HG03460 (cell line): ENCODE results near the gene ATP2B3.

ENCODE experiments used
- ATAC-seq: cut with Tn5 transposase; IDR thresholded peaks from one replicate; pipeline ENCODE4 v1.9.1; 2021; ENCODE audit not compliant: unreplicated experiment

Gene ATP2B3

GRCh38 chrX:153564047-153564606 lies 46.7 kb downstream of the ATP2B3 start:
- ATAC-seq = no peak

DNA sequence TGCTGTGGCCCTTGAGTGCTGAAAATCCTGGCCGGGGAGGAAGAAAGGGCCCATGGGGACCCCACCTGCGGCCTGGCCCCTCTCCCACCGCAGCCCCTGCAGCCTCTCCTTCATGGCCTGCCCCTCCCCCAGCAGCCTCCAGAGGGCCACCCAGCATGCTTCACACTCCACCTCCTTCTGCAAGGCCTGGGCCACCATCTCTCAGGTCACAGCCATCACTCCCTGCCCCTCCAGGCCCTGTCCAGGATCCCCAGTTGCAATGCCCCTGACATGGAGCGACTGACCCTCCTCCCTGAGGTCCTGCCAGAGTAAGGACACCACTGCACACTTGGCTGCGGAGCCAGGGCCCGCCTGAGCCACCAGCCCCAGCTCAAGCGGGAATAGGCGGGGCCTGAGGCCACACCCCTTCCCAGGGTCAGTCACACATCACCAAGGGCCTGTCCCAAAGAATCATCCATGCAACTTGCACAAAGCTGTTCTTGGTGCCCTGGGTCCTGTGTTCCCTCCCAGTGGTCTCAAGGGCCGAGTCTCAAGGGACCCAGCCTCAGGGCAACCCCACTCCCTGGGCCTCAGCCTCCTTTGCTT lies 48.6 kb downstream of the ATP2B3 start:
- no peak for ATAC-seq

DNA sequence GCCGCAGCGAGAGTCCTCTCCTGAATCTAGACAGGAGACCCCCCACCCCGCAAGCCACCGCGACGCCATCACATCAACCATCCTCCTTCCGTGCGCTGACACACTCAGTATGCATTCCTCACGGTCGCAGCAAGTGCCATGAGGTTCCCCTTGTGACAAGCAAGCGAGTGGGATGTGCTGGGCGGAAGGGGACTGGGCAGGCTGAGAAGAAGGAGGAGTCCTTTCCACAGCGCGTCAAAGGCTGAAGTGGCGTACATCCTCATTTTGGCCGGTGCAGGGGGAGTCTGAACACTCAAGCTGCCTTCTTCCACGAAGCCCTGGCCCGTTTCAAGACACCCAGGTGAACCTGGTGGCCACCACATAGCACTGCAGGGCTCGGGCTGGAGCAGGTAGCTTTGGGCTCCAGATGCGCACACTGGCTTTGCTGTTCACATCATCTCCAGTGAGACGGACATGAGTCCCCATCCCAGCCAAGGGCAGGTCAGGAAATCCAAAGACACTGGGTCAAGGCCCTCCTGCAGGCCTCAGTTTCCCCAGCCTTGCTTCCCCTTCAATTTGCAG lies 51.1 kb downstream of the ATP2B3 start:
- no peak for ATAC-seq

DNA sequence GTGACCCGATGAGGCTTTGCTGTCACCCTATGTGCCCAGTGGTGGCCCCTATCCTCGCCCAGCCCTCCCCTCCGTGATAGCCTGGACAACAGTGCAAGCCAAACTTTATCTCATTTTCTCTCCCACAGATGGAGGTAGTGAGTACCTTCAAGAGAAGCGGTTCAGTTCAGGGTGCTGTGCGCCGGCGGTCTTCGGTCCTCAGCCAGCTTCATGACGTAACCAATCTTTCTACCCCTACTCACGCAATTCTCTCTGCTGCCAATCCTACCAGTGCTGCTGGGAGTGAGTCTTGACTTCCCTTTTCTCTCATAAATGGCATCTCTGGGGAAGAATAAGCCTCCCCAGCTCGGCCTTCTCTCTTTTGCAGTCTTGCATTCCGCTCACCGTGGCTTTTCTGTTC lies 52.0 kb downstream of the ATP2B3 start:
- no peak for ATAC-seq

DNA sequence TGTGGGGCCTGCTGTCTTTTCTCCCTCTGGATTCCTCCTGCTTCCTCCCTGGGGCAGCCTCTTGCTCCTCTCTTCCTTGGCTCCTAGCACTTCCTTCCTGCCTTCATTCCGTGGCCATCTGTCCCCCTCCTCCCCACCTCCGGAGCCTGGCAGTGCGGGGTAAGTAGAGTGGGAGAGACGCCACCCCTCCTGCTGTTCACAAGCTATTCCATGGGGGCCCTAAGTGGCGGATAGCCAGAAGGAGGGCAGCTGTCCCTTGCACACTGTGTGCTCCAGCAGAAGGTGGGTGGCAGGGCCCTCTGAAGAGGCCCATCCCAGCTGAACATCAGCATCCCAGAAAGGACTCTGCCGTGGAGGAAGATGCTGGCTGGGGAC lies 54.1 kb downstream of the ATP2B3 start:
- ATAC-seq = no peak

GRCh38 chrX:153572601-153573000 lies 55.2 kb downstream of the ATP2B3 start:
- no peak for ATAC-seq

DNA sequence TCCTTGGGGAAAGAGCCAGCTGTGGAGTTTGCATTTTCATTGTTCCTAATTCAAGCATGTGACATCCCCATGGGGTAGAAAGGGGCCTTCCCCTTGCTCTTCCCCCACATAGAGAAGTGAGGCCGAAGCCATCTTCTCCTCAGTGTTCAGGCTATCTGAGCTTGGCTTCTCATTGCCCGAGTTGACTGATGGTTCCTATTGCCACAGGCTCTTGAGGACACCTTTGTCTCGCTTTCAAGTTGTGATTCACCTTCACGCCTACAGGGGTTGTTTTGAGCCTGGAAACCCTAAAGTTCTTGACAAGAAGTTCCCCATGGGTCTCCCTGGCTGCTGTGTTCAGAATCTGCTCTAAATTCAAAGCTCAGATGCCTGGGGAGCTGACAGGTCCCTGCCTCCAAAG lies 56.5 kb downstream of the ATP2B3 start:
- no peak for ATAC-seq

DNA sequence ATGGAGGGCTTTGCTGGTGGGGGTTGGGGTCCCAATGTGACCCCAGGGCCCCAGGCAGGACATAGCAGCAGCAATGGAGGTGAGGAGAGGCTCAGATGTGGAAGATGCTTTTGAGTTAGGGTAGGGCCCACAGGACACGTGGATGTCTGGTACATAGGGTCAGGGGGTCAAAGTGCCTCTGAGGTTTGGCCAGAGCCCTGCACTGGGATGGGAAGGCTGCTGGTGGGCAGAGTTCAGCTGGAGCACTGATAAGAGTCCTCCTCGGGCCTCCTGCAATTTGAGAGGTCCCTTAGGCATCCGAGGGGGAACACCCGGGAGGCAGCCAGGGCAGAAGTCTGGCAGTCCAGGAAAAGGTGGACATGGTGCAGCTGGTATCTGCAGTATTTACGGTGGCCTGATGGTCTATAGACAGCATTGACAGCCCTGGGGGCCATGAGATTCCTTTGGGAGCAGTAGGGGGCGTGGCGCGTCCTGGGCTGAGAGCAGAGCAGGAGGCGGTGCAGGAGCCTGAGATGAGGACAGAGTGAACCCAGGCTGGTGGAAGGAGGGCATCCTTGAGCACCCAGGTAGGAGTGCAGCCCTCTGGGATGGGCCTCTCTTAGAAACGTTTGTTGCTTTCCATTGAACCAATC lies 58.9 kb downstream of the ATP2B3 start:
- ATAC-seq = no peak

GRCh38 chrX:153576961-153577360 lies 59.5 kb downstream of the ATP2B3 start:
- ATAC-seq = no peak

GRCh38 chrX:153578200-153578835 lies 60.9 kb downstream of the ATP2B3 start:
- no peak for ATAC-seq

DNA sequence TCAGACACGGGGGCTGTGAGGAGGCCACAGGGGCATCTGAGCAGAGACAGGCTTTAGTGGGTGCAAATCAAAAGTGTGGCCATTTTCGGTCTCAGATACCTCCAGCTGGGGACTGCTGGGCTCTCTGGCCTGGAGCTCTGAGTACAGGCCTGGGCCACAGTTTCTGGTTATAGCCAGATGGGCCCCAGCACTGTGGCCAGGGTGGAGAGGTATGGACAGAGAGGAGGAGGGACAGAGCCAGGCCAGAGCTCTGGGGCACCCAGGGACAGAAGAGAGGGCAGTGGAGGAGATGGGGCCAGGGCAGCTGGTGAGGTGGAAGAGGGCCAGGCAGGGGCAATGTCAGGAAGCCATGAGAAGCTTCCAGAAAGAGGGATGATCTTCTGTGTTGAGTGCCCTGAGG lies 61.4 kb downstream of the ATP2B3 start:
- no peak for ATAC-seq

GRCh38 chrX:153580700-153581386 lies 63.4 kb downstream of the ATP2B3 start:
- ATAC-seq = no peak

- ATAC-seq = peak; percentile 100
These were observed 65.5 kb downstream of the ATP2B3 start for GRCh38 chrX:153582896-153583295.

DNA sequence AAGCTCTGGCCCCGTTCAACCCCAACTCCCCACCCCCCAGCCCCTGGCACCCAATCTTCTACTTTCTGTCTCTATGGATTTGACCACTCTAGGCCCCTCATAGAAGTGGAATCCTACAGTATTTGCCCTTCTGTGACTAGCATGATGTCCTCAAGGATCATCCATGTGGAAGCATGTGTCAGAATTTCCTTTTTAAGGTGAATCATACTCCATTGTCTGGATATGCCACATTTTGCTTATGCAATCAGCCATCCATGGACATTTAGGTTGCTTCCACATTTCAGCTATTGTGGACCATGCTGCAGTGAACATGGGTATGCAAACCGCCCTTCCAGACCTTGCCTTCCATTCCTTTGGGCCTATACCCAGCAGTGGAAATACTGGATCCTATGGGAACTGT lies 66.0 kb downstream of the ATP2B3 start:
- no peak for ATAC-seq

DNA sequence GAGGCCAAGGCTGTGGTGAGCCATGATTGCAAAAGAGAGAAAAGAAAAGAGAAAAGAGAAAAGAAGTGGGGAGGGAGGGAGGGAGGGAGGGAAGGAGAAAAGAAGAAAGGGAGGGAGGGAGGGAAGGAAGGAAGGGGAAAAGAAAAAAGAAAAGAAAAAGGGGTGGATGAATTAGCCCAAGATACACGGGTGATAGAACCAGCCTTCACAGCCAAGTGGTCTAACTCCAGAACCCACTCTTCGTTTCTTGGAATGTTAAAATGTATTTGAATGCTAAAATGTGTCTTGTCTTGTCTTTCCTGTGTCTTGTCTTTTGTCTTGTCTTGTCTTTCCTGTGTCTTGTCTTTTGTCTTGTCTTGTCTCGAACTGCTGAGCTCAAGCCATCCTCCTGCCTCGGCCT lies 68.4 kb downstream of the ATP2B3 start:
- ATAC-seq = no peak

GRCh38 chrX:153587342-153587741 lies 69.9 kb downstream of the ATP2B3 start:
- ATAC-seq = no peak

DNA sequence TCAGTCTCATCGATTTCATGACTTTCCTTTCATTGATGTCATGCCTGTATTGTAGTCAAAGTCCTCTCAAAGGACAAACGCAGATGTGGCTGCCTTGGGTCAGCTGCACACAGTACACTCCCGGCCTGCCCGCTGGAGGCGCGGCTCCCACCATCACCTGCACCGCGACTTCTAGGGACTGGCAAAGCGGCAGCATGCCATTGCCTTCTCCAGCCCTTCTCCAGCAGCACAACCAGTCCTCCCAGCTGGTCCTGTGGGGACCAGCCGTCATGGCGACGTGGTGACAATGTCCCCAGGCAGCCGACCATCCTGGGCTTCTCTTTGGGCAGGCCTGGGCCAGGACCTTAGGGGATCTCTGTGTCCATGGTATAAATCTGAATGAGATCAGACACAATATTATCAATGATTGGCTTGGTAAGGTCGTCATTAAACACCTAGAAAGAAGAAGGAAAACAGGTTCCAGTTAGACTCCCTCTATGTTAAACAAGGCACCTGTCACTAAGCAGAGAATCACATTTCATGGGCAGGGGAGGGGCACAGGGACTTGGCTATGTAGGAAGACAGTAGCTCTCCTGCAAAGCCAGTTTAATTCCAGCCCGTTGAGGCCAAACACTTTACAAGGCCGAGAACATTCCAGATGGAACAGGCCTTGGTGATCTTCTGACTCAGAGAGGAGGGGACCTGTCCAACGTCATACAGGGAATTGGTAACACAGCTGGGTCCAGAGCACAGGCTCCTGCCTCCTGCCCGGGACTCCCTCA lies 70.8 kb downstream of the ATP2B3 start:
- ATAC-seq = no peak

DNA sequence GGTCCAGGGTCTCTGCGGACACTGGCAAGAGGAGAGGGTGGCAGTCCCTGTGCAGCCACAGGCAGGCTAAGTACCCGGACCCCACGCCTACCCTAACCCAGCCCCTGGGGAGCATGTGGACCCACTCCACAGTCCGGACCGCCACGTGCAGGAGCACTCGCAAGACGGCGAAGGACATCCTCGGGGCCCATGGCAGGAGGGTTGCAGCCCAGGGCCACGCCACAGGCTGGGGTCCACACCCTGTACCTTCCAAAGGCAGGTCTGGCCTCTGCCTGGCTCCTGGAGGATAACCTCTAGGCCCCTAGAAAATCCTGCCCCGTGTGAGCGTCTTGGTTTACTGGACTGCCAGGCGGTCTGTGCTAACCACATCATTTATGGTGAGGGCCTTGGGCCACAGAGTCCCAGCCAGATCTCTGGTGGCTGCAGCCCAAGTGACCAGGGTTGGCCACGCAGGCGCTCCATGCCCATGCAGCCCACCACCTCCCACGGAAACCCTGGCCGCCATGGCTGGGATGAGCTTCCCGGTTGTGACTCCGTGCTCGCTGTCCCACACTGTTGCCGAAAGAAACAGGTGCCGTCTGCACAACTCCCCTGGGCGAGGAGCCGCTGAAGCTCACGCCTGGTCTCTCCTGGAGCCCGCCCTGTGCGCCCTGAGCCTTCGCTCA lies 71.5 kb downstream of the ATP2B3 start:
- no peak for ATAC-seq

DNA sequence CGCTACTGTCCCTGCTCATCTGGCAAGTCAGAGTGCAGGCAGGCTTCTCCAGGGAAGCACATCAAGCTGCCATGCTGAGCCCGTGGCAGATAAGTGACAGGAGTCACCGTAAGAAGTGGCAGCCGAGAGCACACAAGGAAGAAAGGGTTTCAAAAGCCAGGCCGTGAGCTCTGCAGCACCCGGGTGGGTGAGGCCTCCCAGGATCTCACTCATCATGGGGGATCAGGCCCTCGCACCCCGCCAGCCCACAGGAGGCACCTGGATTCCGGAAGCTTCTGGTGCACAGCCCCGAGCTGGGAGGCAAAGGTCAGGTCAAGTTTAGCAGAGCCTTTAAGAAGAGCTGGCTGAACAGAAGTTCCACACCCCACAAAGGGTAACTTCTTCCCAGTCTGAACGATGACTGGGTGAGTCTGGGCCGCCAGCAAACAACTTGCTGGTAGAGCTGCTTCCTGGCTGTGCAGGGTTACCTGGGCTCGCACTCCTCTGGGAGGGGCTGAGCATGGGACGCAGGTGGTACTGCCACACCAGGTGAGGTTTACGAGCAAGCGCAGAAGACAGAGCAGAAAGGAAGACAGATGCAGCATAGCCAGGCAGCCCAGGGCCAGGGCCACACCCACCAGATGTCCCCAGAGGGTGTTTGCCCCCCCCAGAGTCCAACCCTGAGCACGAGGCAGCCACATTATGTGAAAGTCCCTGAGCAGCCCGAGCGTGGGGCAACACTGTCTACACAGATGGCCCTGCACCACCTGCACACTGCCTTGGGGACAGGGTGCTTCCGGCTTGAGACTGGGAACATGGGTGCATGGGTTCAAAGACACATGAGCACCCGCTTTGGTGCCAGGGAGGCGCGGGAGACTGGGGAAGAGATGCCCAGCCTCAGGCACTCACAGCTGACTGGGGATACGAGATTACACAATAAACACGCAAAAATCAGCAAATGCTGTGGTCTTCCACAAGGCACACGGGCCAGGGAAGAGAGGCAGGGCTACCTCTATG lies 73.8 kb downstream of the ATP2B3 start:
- no peak for ATAC-seq
